GM18520 (cell line): ENCODE results near the gene ANKMY2.
"Not testable (repeated sequence)": the region's sequence is repeated elsewhere in the genome, so short reads cannot be mapped to it uniquely, and the experiment has no call there.

ENCODE experiments used
- ATAC-seq: cut with Tn5 transposase; IDR thresholded peaks from one replicate; pipeline ENCODE4 v1.9.1; 2021; ENCODE audit not compliant: unreplicated experiment

ANKMY2 gene

GRCh38 chr7:16645593-16646471 lies at the start of gene ANKMY2, which contains the start of gene BZW2:
Gene ANKMY2 (minus strand): TSS chr7:16645754. CDS start chr7:16645573, 181 bp downstream.
Gene BZW2 (plus strand): TSS chr7:16646181. CDS start chr7:16665444, 19,263 bp downstream.
- peak; percentile 98 for ATAC-seq

- no peak for ATAC-seq
Observed at GRCh38 chr7:16694806-16695205, 49.3 kb upstream of the ANKMY2 start.

- no peak for ATAC-seq
Observed at GRCh38 chr7:16693601-16694318, 48.2 kb upstream of the ANKMY2 start.

DNA sequence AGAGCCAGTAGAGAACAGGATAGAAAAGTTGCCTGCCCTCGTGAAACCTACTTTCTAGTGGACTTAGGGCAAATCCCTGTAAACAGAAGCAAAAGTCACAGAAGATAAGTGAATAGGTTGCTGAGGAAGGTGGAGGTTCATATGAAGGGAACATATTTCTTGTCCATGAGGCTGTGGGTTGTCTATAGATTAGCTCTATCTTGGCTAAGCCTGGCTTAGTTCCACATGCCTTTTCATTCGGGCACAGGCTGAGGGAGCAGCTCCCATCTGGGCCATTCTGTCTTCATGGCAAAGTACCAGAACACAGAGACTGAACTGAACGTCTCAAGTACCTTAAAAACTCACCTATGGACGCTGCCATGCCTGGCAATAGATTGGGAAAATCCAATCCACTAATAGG lies 45.7 kb upstream of the ANKMY2 start:
- no peak for ATAC-seq

GRCh38 chr7:16688249-16688648 lies 42.7 kb upstream of the ANKMY2 start:
- ATAC-seq = no peak

DNA sequence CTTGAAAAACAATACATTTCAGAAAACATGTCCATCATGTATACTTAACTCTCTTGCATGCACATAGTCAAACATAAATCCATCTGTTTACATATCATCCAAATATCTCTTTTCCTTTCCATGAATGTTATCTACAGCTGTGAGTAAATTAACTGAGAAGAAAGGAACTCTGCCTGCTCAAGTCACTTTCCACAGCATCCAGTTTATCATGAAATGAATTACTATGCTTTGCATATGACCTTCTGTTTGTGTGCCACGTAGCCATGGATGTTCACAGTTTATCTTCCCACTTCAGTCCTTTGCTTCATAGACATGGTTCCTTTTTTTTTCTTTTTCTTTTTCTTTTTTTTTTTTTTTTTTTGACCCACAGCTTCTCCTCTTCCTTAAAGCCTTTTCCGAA lies 40.0 kb upstream of the ANKMY2 start:
- no peak for ATAC-seq

- ATAC-seq = no peak
Observed at GRCh38 chr7:16684935-16685334, 39.4 kb upstream of the ANKMY2 start.

- not testable (repeated sequence) for ATAC-seq
Observed at GRCh38 chr7:16678645-16679566, 33.4 kb upstream of the ANKMY2 start.

GRCh38 chr7:16677978-16678494 lies 32.5 kb upstream of the ANKMY2 start:
- ATAC-seq = no peak

GRCh38 chr7:16675277-16675676 lies 29.7 kb upstream of the ANKMY2 start:
- ATAC-seq = no peak

GRCh38 chr7:16671811-16672210 lies 26.3 kb upstream of the ANKMY2 start:
- ATAC-seq = no peak

GRCh38 chr7:16670731-16671344 lies 25.3 kb upstream of the ANKMY2 start:
- no peak for ATAC-seq

- ATAC-seq = no peak
Observed at GRCh38 chr7:16670021-16670420, 24.5 kb upstream of the ANKMY2 start.

DNA sequence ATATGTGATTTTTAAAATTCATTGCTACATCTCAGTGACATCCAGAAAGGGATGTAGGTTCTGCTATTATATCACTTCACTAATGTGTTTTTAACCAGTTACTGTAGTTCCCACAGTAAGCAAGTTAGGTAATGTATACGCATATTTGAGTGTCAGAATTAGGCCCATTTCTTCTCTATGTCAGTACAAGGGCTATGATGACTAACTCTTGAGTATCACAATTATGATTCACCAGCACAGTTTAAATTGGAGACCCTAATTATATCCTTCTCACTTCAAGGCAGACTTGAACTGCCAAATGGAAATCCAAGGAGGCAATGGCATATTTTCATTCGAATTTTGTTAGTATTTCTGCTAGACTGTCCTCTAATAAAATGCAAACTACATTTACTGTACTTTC lies 24.0 kb upstream of the ANKMY2 start:
- ATAC-seq = no peak

DNA sequence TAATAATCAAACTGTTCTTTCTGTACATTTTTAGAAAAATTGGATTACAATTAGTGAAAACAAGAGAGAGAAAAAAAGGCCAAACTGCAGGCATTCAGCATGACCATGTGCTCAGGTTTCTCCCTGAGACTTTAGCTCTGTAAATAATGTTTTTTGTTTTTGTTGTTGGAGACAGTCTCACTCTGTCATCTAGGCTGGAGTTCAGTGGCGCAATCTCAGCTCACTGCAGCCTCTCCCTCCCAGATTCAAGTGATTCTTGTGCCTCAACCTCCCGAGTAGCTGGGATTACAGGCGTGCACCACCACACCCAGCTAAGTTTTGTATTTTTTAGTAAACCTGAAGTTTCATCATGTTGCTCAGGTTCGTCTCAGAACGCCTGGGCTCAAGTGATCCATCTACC lies 23.4 kb upstream of the ANKMY2 start:
- no peak for ATAC-seq

GRCh38 chr7:16668049-16668858 lies 22.7 kb upstream of the ANKMY2 start:
- no peak for ATAC-seq

- no peak for ATAC-seq
Observed at GRCh38 chr7:16667355-16667754, 21.8 kb upstream of the ANKMY2 start.

- no peak for ATAC-seq
Observed at GRCh38 chr7:16661924-16662323, 16.4 kb upstream of the ANKMY2 start.

- no peak for ATAC-seq
Observed at GRCh38 chr7:16660702-16661464, 15.3 kb upstream of the ANKMY2 start.
